PC-3 (cell line): ENCODE results near the gene MGLL. TPM values are rescaled to one million over a fixed set of nuclear protein-coding genes. Genes with fewer than 3 reads are reported as not detected.

Experiments
- ATAC-seq: fragments of 200-7000 bp; cut with Tn5 transposase; 2 replicates; pipeline ENCODE4 v1.9.1; 2020; ENCODE audit warnings: mild to moderate bottlenecking, moderate library complexity
- BruUV-seq: library from RNA; stranded (reverse); fragments of 400-500 nt; replicated peaks from 2 replicates; lab custom pipeline; 2021; lab: Mats Ljungman, UMichigan
- CTCF ChIA-PET: fragments of 300-600 bp; sonication (Branson Sonifier 250); formaldehyde crosslinking; loops from one replicate; lab custom pipeline; 2022; ENCODE audit warnings: antibody characterized with exemption; lab: Charles Lee
- POLR2A ChIA-PET: fragments of 300-600 bp; sonication (Branson Sonifier 250); formaldehyde crosslinking; loops from one replicate; lab custom pipeline; 2022; ENCODE audit warnings: antibody characterized with exemption; ENCODE audit not compliant: unreplicated experiment; lab: Charles Lee
- DNase-seq: peaks from one replicate; pipeline ENCODE4 v3.0.0-alpha.2; 2015
- H2AFZ ChIP-seq: fragments of 300-600 bp; sonication (generic); 2 replicates; pipeline ENCODE4 v1.6.0; 2016; ENCODE audit warnings: antibody characterized with exemption, low read length
- H3F3A ChIP-seq: fragments of 300-600 bp; sonication (generic); one replicate; pipeline ENCODE4 v1.6.0; 2017; ENCODE audit warnings: antibody characterized with exemption, low read length, control low read depth, mild to moderate bottlenecking; ENCODE audit not compliant: unreplicated experiment
- H3K27ac ChIP-seq: fragments of 300-600 bp; sonication (generic); 2 replicates; pipeline ENCODE4 v1.5.1; 2016; ENCODE audit warnings: mild to moderate bottlenecking, low read length
- H3K27me3 ChIP-seq: fragments of 300-600 bp; sonication (generic); 2 replicates; pipeline ENCODE4 v1.6.1; 2016; ENCODE audit warnings: low read length, mixed read lengths
- H3K36me3 ChIP-seq: fragments of 300-600 bp; sonication (generic); 2 replicates; pipeline ENCODE4 v1.6.1; 2016; ENCODE audit warnings: low read depth, mixed run types, low read length, mixed read lengths
- H3K4me1 ChIP-seq: fragments of 300-600 bp; sonication (generic); 2 replicates; pipeline ENCODE4 v1.5.1; 2016; ENCODE audit warnings: low read length; ENCODE audit not compliant: insufficient read depth
- H3K4me2 ChIP-seq: fragments of 300-600 bp; sonication (generic); 2 replicates; pipeline ENCODE4 v1.6.0; 2016; ENCODE audit warnings: low read length
- H3K4me3 ChIP-seq: fragments of 300-600 bp; sonication (generic); 2 replicates; pipeline ENCODE4 v1.5.1; 2016; ENCODE audit warnings: mild to moderate bottlenecking, low read length, mixed read lengths
- H3K79me2 ChIP-seq: fragments of 300-600 bp; sonication (generic); 2 replicates; pipeline ENCODE4 v1.6.1; 2017; ENCODE audit warnings: low read length, mixed read lengths
- H3K9ac ChIP-seq: fragments of 300-600 bp; sonication (generic); 2 replicates; pipeline ENCODE4 v1.6.0; 2016; ENCODE audit warnings: mild to moderate bottlenecking, low read length
- H3K9me2 ChIP-seq: fragments of 300-600 bp; sonication (generic); replicated peaks from 2 replicates; pipeline ENCODE4 v1.6.1; 2016; ENCODE audit warnings: mixed run types, low read length, mixed read lengths
- H3K9me3 ChIP-seq: fragments of 300-600 bp; sonication (generic); 2 replicates; pipeline ENCODE4 v1.6.1; 2016; ENCODE audit warnings: low read length, mixed read lengths
- H4K20me1 ChIP-seq: fragments of 300-600 bp; sonication (generic); 2 replicates; pipeline ENCODE4 v1.6.1; 2016; ENCODE audit warnings: low read length, mixed read lengths
- EZH2 ChIP-seq: fragments of 300-600 bp; sonication (generic); IDR thresholded peaks from one replicate; pipeline ENCODE4 v1.6.1; 2017; ENCODE audit warnings: antibody characterized with exemption, mild to moderate bottlenecking, low read length; ENCODE audit not compliant: unreplicated experiment
- EZH2phosphoT487 ChIP-seq: fragments of 300-600 bp; sonication (generic); IDR thresholded peaks from 2 replicates; pipeline ENCODE4 v1.6.1; 2018; ENCODE audit warnings: mild to moderate bottlenecking, antibody characterized with exemption, low read length, borderline replicate concordance
- intact Hi-C: fragments of 100-400 bp; cut with micrococcal nuclease; formaldehyde crosslinking; loops from 2 replicates; pipeline ENCODE4 v1.9.0; 2023
- total RNA-seq: library from RNA; depleted of rRNA; stranded (reverse); fragments of >200 nt; gene quantifications from 2 replicates; pipeline ENCODE4 v1.2.3, GENCODE V29; 2014
- TF ChIP-seq, protein P1 (sequence below): fragments of 300-600 bp; sonication (generic); conservative IDR thresholded peaks from 2 replicates; pipeline ENCODE4 v1.5.1; 2017; ENCODE audit warnings: antibody characterized with exemption, low read depth, mild to moderate bottlenecking, low read length

Gene MGLL
- total RNA-seq, 1 experiment from 2014 or later = 38.7 TPM

DNA sequence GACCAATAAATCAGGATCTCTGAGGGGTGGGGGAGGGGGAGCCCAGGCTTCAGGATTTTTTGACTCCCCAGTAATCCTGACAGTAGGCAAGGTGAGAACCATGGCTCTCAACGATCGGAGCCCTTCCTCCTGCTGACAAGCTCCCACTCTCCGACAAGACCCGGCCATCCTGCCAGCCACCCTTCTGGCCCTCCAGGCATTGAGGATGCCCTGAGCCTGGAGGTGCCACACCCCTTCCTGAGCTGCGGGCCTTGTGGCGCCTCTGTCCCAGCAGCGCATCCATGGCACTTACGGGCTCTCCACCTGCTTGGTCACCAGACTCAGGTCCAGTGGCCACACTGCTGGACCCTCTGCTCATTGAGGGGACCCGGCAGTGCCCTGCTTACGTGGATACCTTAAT is 46.0 kb downstream of the MGLL start:
- H3K4me3 ChIP-seq = no peak overlapping the region
- H2AFZ ChIP-seq = no peak overlapping the region
- 0 out of 2 replicates have a peak, but pooled peaks cover 17% of the 10 kb centered on the region for H3K79me2 ChIP-seq
- POLR2A ChIA-PET = no interaction called here
- H3F3A ChIP-seq = no peaks in the 10 kb centered on the region
- peaks cover 14% of the 10 kb centered on the region for H3K36me3 ChIP-seq
- intact Hi-C loops = no loop called here
- DNase-seq = no peak
- no peak overlapping the region for H3K4me2 ChIP-seq
- ATAC-seq = no peak
- CTCF ChIA-PET = no interaction called here
- H3K27ac ChIP-seq = no peak overlapping the region
- peaks cover 11% of the 10 kb centered on the region for H3K4me1 ChIP-seq
- no peaks in the 10 kb centered on the region for H4K20me1 ChIP-seq
- H3K9me3 ChIP-seq = no peaks in the 10 kb centered on the region
- no peaks in the 10 kb centered on the region for H3K9me2 ChIP-seq
- H3K9ac ChIP-seq = no peak overlapping the region
- TF ChIP-seq, protein P1, sequence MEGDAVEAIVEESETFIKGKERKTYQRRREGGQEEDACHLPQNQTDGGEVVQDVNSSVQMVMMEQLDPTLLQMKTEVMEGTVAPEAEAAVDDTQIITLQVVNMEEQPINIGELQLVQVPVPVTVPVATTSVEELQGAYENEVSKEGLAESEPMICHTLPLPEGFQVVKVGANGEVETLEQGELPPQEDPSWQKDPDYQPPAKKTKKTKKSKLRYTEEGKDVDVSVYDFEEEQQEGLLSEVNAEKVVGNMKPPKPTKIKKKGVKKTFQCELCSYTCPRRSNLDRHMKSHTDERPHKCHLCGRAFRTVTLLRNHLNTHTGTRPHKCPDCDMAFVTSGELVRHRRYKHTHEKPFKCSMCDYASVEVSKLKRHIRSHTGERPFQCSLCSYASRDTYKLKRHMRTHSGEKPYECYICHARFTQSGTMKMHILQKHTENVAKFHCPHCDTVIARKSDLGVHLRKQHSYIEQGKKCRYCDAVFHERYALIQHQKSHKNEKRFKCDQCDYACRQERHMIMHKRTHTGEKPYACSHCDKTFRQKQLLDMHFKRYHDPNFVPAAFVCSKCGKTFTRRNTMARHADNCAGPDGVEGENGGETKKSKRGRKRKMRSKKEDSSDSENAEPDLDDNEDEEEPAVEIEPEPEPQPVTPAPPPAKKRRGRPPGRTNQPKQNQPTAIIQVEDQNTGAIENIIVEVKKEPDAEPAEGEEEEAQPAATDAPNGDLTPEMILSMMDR = no peak
- no peak for TF ChIP-seq EZH2
- no peak for TF ChIP-seq EZH2phosphoT487
- no TSS peak for BruUV-seq
- no peaks in the 10 kb centered on the region for H3K27me3 ChIP-seq

DNA sequence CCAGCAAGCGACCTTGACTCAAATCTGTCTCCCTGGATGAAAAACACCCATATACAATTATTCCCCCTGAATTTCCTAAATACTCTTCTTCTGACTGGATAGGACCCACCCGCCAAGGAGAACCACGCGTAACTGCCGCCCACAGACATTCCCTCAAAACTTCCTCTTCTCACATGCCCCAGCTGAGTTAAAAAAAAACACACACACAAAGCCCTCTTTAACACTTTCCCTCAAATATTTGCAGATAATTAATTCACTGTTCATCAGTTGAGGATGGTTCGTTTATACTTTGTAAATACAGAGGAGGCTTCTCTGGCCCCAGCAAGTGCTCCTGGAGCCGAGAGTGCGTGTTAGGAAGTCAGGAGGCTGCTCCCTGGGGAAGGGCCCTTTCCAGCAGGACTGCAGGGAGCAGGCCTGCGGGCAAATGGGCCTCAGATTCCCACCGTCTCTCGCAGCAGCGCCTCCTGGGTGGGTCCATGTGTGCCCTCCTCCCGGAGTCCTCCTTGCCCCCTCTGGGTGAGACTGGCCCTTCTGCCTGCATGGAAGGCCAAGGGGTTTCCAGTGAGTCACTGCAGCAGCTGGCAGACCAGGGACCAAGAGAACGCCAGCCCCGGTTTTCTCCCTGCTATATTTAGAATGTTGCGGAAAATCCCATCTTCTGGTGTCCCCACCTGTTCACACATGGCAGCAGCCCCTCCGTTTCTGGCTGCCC is 46.8 kb downstream of the MGLL start:
- H4K20me1 ChIP-seq = no peaks in the 10 kb centered on the region
- H3K79me2 ChIP-seq = peaks cover 19% of the 10 kb centered on the region; the same call in 1 of the 2 replicates
- intact Hi-C loops = no loop called here
- H2AFZ ChIP-seq = no peak overlapping the region
- no peak overlapping the region for H3K9ac ChIP-seq
- no TSS peak for BruUV-seq
- H3K27me3 ChIP-seq = no peaks in the 10 kb centered on the region
- POLR2A ChIA-PET = no interaction called here
- no peak for DNase-seq
- no peak overlapping the region for H3K27ac ChIP-seq
- H3F3A ChIP-seq = no peaks in the 10 kb centered on the region
- H3K9me2 ChIP-seq = no peaks in the 10 kb centered on the region
- no peak overlapping the region for H3K4me2 ChIP-seq
- peaks cover 14% of the 10 kb centered on the region for H3K4me1 ChIP-seq
- CTCF ChIA-PET = no interaction called here
- ATAC-seq = no peak
- H3K9me3 ChIP-seq = no peaks in the 10 kb centered on the region
- no peak overlapping the region for H3K4me3 ChIP-seq
- peaks cover 14% of the 10 kb centered on the region for H3K36me3 ChIP-seq
- TF ChIP-seq, protein P1 = no peak
- TF ChIP-seq EZH2 = no peak
- TF ChIP-seq EZH2phosphoT487 = no peak

DNA sequence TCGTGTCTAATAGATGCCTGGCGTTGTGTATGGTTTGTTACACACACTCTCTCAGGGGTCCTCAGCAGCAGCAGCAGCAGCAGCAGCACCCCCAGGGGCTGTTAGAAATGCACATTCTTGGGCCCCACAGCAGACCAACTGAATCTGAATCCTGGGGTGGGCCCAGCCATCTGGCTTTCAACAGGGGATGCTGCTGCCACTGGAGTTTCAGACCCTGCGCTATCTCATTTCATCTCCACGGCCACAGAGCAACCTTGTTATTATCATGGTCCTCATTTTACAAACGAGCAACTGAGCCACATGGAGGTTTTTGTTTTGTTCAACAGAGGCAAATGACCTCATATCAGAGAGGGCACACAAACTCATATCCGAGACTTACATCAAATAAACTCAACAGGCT is 47.7 kb downstream of the MGLL start:
- H3K4me2 ChIP-seq = no peak overlapping the region
- H3F3A ChIP-seq = no peaks in the 10 kb centered on the region
- DNase-seq (no peak), ATAC-seq (no peak)
- peaks cover 6% of the 10 kb centered on the region; the same call in 1 of the 2 replicates for H3K4me1 ChIP-seq
- CTCF ChIA-PET = no interaction called here
- no peak overlapping the region for H2AFZ ChIP-seq
- H3K9me2 ChIP-seq = no peaks in the 10 kb centered on the region
- no TSS peak for BruUV-seq
- no peaks in the 10 kb centered on the region for H3K27me3 ChIP-seq
- no peak overlapping the region for H3K27ac ChIP-seq
- H3K4me3 ChIP-seq = no peak overlapping the region
- no peaks in the 10 kb centered on the region for H4K20me1 ChIP-seq
- H3K79me2 ChIP-seq = peaks cover 20% of the 10 kb centered on the region; the same call in 1 of the 2 replicates
- TF ChIP-seq EZH2phosphoT487 (no peak), EZH2 (no peak)
- TF ChIP-seq, protein P1 = no peak
- POLR2A ChIA-PET = no interaction called here
- H3K36me3 ChIP-seq = peaks cover 9% of the 10 kb centered on the region
- no peak overlapping the region for H3K9ac ChIP-seq
- intact Hi-C loops = no loop called here
- no peaks in the 10 kb centered on the region for H3K9me3 ChIP-seq
